Liver (tissue), 9 donors: ENCODE data around the gene SMIM29. TPM values are rescaled to one million over a fixed set of nuclear protein-coding genes. Genes with fewer than 3 reads are reported as not detected.

ENCODE experiments used
- DNase-seq: peaks from one replicate; pipeline ENCODE4 v3.0.0-alpha.2; 2017; ENCODE audit warnings: low spot score
- H3K27ac ChIP-seq, 2 donors: one replicate each; pipeline ENCODE4 v1.7.0; 2013; ENCODE audit warnings: inconsistent platforms in 2 of 2, low read length in 2 of 2, control low read depth in 1 of 2, low read depth in 1 of 2, mild to moderate bottlenecking in 1 of 2
- H3K27me3 ChIP-seq, 4 donors: one replicate each; pipeline versions ENCODE4 v1.6.1 to v1.7.0; 2013; ENCODE audit warnings: low read length in 3 of 4, inconsistent platforms in 1 of 4, mild to moderate bottlenecking in 1 of 4, moderate library complexity in 1 of 4; ENCODE audit not compliant: control insufficient read depth in 4 of 4, insufficient read depth in 4 of 4
- H3K36me3 ChIP-seq, 4 donors: one replicate each; pipeline versions ENCODE4 v1.6.1 to v1.7.0; 2013; ENCODE audit warnings: low read length in 3 of 4, mild to moderate bottlenecking in 3 of 4, low read depth in 1 of 4, moderate library complexity in 1 of 4; ENCODE audit not compliant: control insufficient read depth in 4 of 4, insufficient read depth in 3 of 4
- H3K4me1 ChIP-seq, 4 donors: one replicate each; pipeline versions ENCODE4 v1.6.1 to v1.7.0; 2013; ENCODE audit warnings: low read length in 3 of 4, mild to moderate bottlenecking in 3 of 4, moderate library complexity in 1 of 4; ENCODE audit not compliant: control insufficient read depth in 4 of 4, insufficient read depth in 4 of 4
- H3K4me3 ChIP-seq, 3 donors: one replicate each; pipeline versions ENCODE4 v1.6.1 to v1.7.0; 2013; ENCODE audit warnings: low read length in 3 of 3, control low read depth in 1 of 3, low read depth in 1 of 3, mild to moderate bottlenecking in 1 of 3
- H3K9ac ChIP-seq, 2 donors: one replicate each; pipeline ENCODE4 v1.7.0; 2013; ENCODE audit warnings: low read length in 2 of 2, mild to moderate bottlenecking in 2 of 2, moderate library complexity in 2 of 2, control low read depth in 1 of 2, low read depth in 1 of 2
- H3K9me3 ChIP-seq, 4 donors: one replicate each; pipeline versions ENCODE4 v1.6.1 to v1.7.0; 2013; ENCODE audit warnings: low read length in 3 of 4; ENCODE audit not compliant: control insufficient read depth in 4 of 4
- ATF3 ChIP-seq: IDR thresholded peaks from 2 replicates; pipeline ENCODE4 v1.6.1; 2016; ENCODE audit warnings: antibody characterized with exemption
- EGR1 ChIP-seq, 2 donors: IDR thresholded peaks; 2 replicates each; pipeline ENCODE4 v1.6.1; 2016 to 2018; ENCODE audit warnings: antibody characterized with exemption in 2 of 2, low read depth in 2 of 2
- FOXA1 ChIP-seq: IDR thresholded peaks from 2 replicates; pipeline ENCODE4 v1.6.1; 2016; ENCODE audit warnings: antibody characterized with exemption
- FOXA2 ChIP-seq: IDR thresholded peaks from 2 replicates; pipeline ENCODE4 v1.6.1; 2016; ENCODE audit warnings: antibody characterized with exemption
- GABPA ChIP-seq, 2 donors: IDR thresholded peaks in 1 of 2; conservative IDR thresholded peaks in 1 of 2; 2 replicates each; pipeline ENCODE4 v1.6.1; 2016; ENCODE audit warnings: antibody characterized with exemption in 2 of 2, mild to moderate bottlenecking in 1 of 2, moderate library complexity in 1 of 2
- HNF4A ChIP-seq, 2 donors: conservative IDR thresholded peaks; 2 replicates each; pipeline ENCODE4 v1.6.1; 2016; ENCODE audit warnings: antibody characterized with exemption in 2 of 2, mild to moderate bottlenecking in 2 of 2
- HNF4G ChIP-seq: IDR thresholded peaks from 2 replicates; pipeline ENCODE4 v1.6.1; 2016; ENCODE audit warnings: antibody characterized with exemption
- JUND ChIP-seq, 2 donors: IDR thresholded peaks; 2 replicates each; pipeline ENCODE4 v1.6.1; 2016; ENCODE audit warnings: antibody characterized with exemption in 2 of 2
- MAX ChIP-seq: IDR thresholded peaks from 2 replicates; pipeline ENCODE4 v1.6.1; 2016; ENCODE audit warnings: antibody characterized with exemption
- NR2F2 ChIP-seq: IDR thresholded peaks from 2 replicates; pipeline ENCODE4 v1.6.1; 2016; ENCODE audit warnings: antibody characterized with exemption
- RAD21 ChIP-seq, 2 donors: IDR thresholded peaks; 2 replicates each; pipeline ENCODE4 v1.6.1; 2016; ENCODE audit warnings: antibody characterized with exemption in 2 of 2, mild to moderate bottlenecking in 2 of 2
- REST ChIP-seq: IDR thresholded peaks from 2 replicates; pipeline ENCODE4 v1.6.1; 2016; ENCODE audit warnings: antibody characterized with exemption, mild to moderate bottlenecking
- RXRA ChIP-seq, 2 donors: IDR thresholded peaks; 2 replicates each; pipeline ENCODE4 v1.6.1; 2017 to 2018; ENCODE audit warnings: antibody characterized with exemption in 2 of 2, mild to moderate bottlenecking in 1 of 2
- SP1 ChIP-seq: IDR thresholded peaks from 2 replicates; pipeline ENCODE4 v1.6.1; 2018; ENCODE audit warnings: antibody characterized with exemption, mild to moderate bottlenecking
- TAF1 ChIP-seq: conservative IDR thresholded peaks from 2 replicates; pipeline ENCODE4 v1.6.1; 2016; ENCODE audit warnings: antibody characterized with exemption, mild to moderate bottlenecking
- YY1 ChIP-seq: IDR thresholded peaks from 2 replicates; pipeline ENCODE4 v1.6.1; 2016; ENCODE audit warnings: antibody characterized with exemption, mild to moderate bottlenecking
- WGBS: extraction: QIAGEN DNeasy Blood & Tissue Kit; methylation state at CpG from one replicate; pipeline ENCODE4 v1.1.7; 2013; 5-methylcytosine and 5-hydroxymethylcytosine counted together
- polyA plus RNA-seq, 2 donors: library from polyadenylated mRNA; stranded (reverse) in 1 of 2; unstranded in 1 of 2; fragments of 200-250 nt in 1 of 2; fragments of >200 nt in 1 of 2; fragmentation: Nextera tagmentation in 1 of 2; extraction: Ambion mirVana in 1 of 2; gene quantifications; one replicate each; pipeline versions ENCODE4 v1.2.1 to v1.2.3, GENCODE V29; 2013 to 2015
- total RNA-seq, 2 donors: library from RNA; depleted of rRNA; stranded (reverse); fragments of >200 nt; gene quantifications; one replicate each; pipeline ENCODE4 v1.2.3, GENCODE V29; 2014
- TF ChIP-seq, protein P1 (sequence below): fragments of 150-350 bp; IDR thresholded peaks from 2 replicates; pipeline ENCODE4 v1.5.1; 2017; ENCODE audit warnings: improper control_type of control experiment, low read depth, low read length; ENCODE audit not compliant: missing input control
- TF ChIP-seq, protein P2 (sequence below): IDR thresholded peaks from 2 replicates; pipeline ENCODE4 v1.6.1; 2016; ENCODE audit warnings: antibody characterized with exemption
- donor health status: healthy.
- donor health status: healthy.
- donor health status: healthy.
- donor health status: healthy.
- donor health status: healthy.

Gene SMIM29
- total and polyA plus RNA-seq, 4 donors, result 2.4 to 11.3 (median 6.7) TPM

GRCh38 chr6:34295721-34296120 is 46.9 kb upstream of the SMIM29 start:
- no peak for DNase-seq
- H3K9ac ChIP-seq, result no peak overlapping the region
- TF ChIP-seq ATF3, result no peak
- no peak for TF ChIP-seq JUND (IDR thresholded peaks at IDR 0.05)
- TF ChIP-seq, protein P1, sequence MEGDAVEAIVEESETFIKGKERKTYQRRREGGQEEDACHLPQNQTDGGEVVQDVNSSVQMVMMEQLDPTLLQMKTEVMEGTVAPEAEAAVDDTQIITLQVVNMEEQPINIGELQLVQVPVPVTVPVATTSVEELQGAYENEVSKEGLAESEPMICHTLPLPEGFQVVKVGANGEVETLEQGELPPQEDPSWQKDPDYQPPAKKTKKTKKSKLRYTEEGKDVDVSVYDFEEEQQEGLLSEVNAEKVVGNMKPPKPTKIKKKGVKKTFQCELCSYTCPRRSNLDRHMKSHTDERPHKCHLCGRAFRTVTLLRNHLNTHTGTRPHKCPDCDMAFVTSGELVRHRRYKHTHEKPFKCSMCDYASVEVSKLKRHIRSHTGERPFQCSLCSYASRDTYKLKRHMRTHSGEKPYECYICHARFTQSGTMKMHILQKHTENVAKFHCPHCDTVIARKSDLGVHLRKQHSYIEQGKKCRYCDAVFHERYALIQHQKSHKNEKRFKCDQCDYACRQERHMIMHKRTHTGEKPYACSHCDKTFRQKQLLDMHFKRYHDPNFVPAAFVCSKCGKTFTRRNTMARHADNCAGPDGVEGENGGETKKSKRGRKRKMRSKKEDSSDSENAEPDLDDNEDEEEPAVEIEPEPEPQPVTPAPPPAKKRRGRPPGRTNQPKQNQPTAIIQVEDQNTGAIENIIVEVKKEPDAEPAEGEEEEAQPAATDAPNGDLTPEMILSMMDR, result no peak
- no peak for TF ChIP-seq NR2F2
- TF ChIP-seq MAX, result no peak
- TF ChIP-seq RXRA (IDR thresholded peaks at IDR 0.05), result no peak
- TF ChIP-seq, protein P2, sequence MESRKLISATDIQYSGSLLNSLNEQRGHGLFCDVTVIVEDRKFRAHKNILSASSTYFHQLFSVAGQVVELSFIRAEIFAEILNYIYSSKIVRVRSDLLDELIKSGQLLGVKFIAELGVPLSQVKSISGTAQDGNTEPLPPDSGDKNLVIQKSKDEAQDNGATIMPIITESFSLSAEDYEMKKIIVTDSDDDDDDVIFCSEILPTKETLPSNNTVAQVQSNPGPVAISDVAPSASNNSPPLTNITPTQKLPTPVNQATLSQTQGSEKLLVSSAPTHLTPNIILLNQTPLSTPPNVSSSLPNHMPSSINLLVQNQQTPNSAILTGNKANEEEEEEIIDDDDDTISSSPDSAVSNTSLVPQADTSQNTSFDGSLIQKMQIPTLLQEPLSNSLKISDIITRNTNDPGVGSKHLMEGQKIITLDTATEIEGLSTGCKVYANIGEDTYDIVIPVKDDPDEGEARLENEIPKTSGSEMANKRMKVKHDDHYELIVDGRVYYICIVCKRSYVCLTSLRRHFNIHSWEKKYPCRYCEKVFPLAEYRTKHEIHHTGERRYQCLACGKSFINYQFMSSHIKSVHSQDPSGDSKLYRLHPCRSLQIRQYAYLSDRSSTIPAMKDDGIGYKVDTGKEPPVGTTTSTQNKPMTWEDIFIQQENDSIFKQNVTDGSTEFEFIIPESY, result no peak
- TF ChIP-seq REST, result no peak
- no peak for TF ChIP-seq HNF4G
- no peak for TF ChIP-seq YY1
- no peak for TF ChIP-seq HNF4A (conservative IDR thresholded peaks at IDR 0.05)
- TF ChIP-seq TAF1, result no peak
- TF ChIP-seq EGR1 (IDR thresholded peaks at IDR 0.05; ENCODE audit: low read depth in 2 of 2), result no peak
- no peak for TF ChIP-seq GABPA (IDR thresholded peaks at IDR 0.05 in 1 of 2, conservative IDR thresholded peaks at IDR 0.05 in 1 of 2)
- no peak for TF ChIP-seq SP1
- TF ChIP-seq FOXA2, result no peak
- no peak for TF ChIP-seq RAD21 (IDR thresholded peaks at IDR 0.05)
- no peak for TF ChIP-seq FOXA1
- H3K9me3 ChIP-seq, result no peaks in the 10 kb centered on the region
- H3K4me3 ChIP-seq, result no peak overlapping the region
- peaks cover 5 to 8% (median 7%) of the 10 kb centered on the region in 4 donors for H3K36me3 ChIP-seq
- no peaks in the 10 kb centered on the region for H3K4me1 ChIP-seq
- 81% methylated on average over 3 of the region's 3 CpGs for WGBS
- H3K27me3 ChIP-seq, result no peaks in the 10 kb centered on the region
- H3K27ac ChIP-seq, result no peak overlapping the region
